Subcutaneous adipose tissue (tissue), 4 donors: ENCODE measurements around the gene MLLT3. TPM values are rescaled to one million over a fixed set of nuclear protein-coding genes. Genes with fewer than 3 reads are reported as not detected.

Source experiments
- small RNA-seq: library from RNA; depleted of rRNA; stranded (forward); fragments of <200 nt; gene quantifications from one replicate; pipeline ENCODE3, GENCODE V24; 2016
- total RNA-seq, 4 donors: library from RNA; depleted of rRNA; stranded (reverse); fragments of >200 nt; gene quantifications; one replicate each; pipeline ENCODE4 v1.1.0, GENCODE V29; 2016
- TF ChIP-seq, protein P1 (sequence below): fragments of 450-650 bp; IDR thresholded peaks from one replicate; pipeline ENCODE4 v1.5.1; 2016; ENCODE audit warnings: low read depth, mild to moderate bottlenecking, control low read depth, antibody characterized with exemption, moderate library complexity

Gene MLLT3
- total RNA-seq, 4 donors from 2014 or later = 10.2 to 15.3 (median 11.0) TPM

DNA sequence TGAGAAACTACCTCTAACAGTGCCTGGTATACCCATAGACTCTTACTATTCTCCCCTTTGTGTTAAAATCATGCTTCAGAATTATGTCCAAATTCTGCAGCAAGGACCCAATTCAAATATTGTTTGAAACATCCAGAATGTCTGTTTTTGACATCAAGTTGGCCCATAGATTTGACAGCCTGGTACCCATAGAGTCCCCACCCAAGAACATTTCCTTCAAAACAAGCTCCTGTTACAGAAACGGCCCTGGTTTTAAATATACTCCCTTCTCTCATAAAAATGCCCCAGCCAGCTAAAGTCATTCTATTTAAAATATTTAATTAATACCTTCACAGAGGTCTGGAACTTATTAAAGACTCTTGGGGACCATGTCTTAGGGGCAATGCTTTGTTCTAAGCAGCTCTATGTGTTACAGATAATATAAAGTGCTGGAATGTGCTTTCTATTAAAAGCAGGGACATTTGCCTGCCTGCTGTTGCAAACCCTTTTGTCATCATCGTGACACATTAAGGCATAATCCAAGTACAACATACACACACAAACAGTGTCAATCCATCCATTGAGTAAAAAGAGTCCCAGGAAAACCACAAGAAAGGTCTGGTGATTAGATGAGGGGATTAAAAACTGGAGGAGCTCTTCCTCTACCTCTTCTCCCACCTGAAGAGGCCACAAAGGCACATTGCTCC lies 321.7 kb downstream of the MLLT3 start:
- TF ChIP-seq, protein P1, sequence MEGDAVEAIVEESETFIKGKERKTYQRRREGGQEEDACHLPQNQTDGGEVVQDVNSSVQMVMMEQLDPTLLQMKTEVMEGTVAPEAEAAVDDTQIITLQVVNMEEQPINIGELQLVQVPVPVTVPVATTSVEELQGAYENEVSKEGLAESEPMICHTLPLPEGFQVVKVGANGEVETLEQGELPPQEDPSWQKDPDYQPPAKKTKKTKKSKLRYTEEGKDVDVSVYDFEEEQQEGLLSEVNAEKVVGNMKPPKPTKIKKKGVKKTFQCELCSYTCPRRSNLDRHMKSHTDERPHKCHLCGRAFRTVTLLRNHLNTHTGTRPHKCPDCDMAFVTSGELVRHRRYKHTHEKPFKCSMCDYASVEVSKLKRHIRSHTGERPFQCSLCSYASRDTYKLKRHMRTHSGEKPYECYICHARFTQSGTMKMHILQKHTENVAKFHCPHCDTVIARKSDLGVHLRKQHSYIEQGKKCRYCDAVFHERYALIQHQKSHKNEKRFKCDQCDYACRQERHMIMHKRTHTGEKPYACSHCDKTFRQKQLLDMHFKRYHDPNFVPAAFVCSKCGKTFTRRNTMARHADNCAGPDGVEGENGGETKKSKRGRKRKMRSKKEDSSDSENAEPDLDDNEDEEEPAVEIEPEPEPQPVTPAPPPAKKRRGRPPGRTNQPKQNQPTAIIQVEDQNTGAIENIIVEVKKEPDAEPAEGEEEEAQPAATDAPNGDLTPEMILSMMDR = no peak

DNA sequence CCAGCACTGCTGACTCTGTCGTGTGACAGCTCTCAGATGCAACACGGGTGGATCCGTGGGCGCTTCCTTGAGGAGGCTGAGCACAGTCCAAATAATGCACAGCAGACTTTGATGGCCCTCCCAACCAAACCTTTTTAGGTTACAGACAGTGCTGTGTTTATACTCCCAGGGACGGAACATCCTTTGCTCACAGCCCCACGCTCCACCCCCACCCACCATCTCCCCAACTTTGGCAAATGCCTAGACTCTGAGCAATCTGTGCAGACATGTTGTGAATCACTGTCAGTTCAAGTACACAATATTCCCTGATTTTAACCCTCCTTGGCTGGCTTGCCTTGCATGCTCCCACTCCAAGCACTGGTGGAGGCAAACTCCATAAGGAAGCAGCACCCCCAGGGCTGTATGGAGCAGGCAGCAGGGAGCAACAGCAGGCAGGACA lies 324.6 kb downstream of the MLLT3 start:
- TF ChIP-seq, protein P1 = no peak

GRCh38 chr9:20295555-20295954 lies 326.7 kb downstream of the MLLT3 start:
- TF ChIP-seq, protein P1 = no peak

- TF ChIP-seq, protein P1 = no peak
Measured at GRCh38 chr9:20294046-20294750, 328.1 kb downstream of the MLLT3 start.

DNA sequence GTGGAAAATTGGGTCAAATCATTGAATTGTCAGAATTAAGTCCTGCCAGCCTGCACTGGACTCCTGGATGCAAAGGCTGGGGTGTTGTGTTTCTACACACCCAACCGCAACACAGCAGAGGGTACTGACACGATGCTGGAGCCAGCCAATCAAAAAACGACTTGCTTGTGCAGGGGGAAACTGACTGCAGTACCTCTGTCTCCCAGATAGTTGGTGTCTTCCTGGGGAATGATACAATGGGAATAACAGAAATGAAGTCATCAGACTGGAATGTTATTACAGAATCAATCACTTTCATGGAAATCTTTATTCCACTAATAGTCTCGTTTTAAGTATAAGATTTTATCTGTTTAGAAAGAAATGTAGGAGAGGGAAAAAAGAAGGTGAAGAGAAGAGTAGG lies 330.3 kb downstream of the MLLT3 start:
- TF ChIP-seq, protein P1 = no peak

Small RNA genes within 50 kb of the gene (small RNA-seq; reads per million reads assigned to genes)
- not detected for gene MIR4473
- gene MIR4474 = not detected
- not detected for gene RNU4-26P

Other genes starting within 250 kb of the MLLT3 start
- 10 to 100 TPM; 24.6 to 31.7 (median 27.5) TPM for gene FOCAD, start 61.8 kb upstream of the MLLT3 start, total RNA-seq